GM23248 (cell line): ENCODE measurements around the gene KCND1.

Experiments
- EZH2 ChIP-seq: fragments of 200-600 bp; sonication (generic); IDR thresholded peaks from 2 replicates; pipeline ENCODE4 v1.6.1; 2018; ENCODE audit warnings: antibody characterized with exemption, mild to moderate bottlenecking; ENCODE audit not compliant: insufficient read depth, poor library complexity, severe bottlenecking
- EZH2phosphoT487 ChIP-seq: fragments of 200-600 bp; sonication (generic); IDR thresholded peaks from 2 replicates; pipeline ENCODE4 v1.6.1; 2018; ENCODE audit warnings: antibody characterized with exemption, moderate library complexity, mild to moderate bottlenecking, low read depth; ENCODE audit not compliant: insufficient read depth

DNA sequence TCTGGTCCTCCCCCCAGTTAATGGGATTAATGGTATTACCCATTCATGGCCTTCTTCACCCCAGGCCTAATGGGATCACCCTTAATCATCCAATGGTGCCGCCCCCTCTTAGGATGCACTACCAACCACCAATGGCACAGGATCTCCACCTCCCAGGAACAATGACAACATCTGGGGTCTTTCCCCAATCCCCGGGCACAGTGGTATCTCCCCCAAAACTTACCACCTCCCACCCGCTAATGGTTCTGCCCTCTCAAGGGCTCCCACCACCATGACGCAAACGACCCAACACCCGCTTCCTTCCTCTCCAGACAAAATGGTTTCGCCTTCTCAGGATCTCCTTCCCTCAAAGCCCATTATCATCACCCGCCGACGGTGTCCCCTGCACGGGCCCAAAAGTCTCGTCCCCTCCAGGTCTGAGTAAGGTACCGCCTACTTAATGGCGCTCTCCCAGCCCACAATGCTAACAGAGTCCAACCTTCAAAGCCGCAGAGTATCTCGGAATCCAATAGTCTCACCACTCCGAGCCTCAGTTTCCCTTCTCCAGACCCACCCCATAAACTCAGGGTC lies 30.0 kb upstream of the KCND1 start:
- TF ChIP-seq EZH2 (no peak), EZH2phosphoT487 (no peak)
